Measurements from ENCODE around the gene COL2A1. TPM values are rescaled to one million over a fixed set of nuclear protein-coding genes. Genes with fewer than 3 reads are reported as not detected.
A peak's percentile ranks its signal among the peaks of the same experiment; 100 is the strongest.

The COL2A1 gene
- total RNA-seq, 3 donors from 2014 or later, result 0.08 TPM; not detected in 2

GRCh38 chr12:47949441-47950341, 54.6 kb downstream of the COL2A1 start:
- H3K4me1 Mint-ChIP-seq (ENCODE audit: low read depth), result no peaks in the 10 kb centered on the region

DNA sequence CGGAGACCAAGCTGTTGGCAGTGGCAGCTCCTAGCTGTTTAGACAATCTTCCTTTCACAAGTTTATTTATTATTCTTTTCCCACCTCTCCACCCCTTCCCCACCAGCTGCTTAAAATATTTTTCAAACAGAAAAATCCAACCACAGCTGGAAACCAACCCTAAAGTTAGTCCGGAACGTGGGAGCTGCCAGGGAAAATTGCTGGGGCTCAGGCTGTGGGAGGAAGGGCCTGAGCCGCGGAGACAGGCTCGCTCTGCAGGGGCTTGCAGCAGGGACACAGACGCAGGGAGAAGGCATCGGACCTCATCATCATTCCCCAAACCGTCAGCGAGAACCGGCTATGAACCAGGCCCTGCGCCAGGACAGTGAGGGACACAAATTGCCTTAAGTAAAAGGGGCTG, 56.9 kb downstream of the COL2A1 start:
- H3K27me3 Mint-ChIP-seq (ENCODE audit: low read depth), result peaks cover 21% of the 10 kb centered on the region
- ATAC-seq (no peak), DNase-seq (no peak)
- H3K4me3 Mint-ChIP-seq, result no peak overlapping the region
- H3K36me3 Mint-ChIP-seq (ENCODE audit: insufficient read depth), result no peaks in the 10 kb centered on the region
- H3K4me1 Mint-ChIP-seq (ENCODE audit: low read depth), result no peaks in the 10 kb centered on the region
- H3K9me3 Mint-ChIP-seq, result no peaks in the 10 kb centered on the region

More at GRCh38 chr12:47949441-47950341, 54.6 kb downstream of the COL2A1 start:
- Mint-ChIP-seq H3K9me3 (no peaks in the 10 kb centered on the region), H3K4me3 (no peak overlapping the region), H3K27me3 (ENCODE audit: low read depth) (peaks cover 12% of the 10 kb centered on the region), H3K36me3 (ENCODE audit: insufficient read depth) (no peaks in the 10 kb centered on the region)
- ATAC-seq (peak; percentile 56 to 67), DNase-seq (peak; percentile 19)

DNA sequence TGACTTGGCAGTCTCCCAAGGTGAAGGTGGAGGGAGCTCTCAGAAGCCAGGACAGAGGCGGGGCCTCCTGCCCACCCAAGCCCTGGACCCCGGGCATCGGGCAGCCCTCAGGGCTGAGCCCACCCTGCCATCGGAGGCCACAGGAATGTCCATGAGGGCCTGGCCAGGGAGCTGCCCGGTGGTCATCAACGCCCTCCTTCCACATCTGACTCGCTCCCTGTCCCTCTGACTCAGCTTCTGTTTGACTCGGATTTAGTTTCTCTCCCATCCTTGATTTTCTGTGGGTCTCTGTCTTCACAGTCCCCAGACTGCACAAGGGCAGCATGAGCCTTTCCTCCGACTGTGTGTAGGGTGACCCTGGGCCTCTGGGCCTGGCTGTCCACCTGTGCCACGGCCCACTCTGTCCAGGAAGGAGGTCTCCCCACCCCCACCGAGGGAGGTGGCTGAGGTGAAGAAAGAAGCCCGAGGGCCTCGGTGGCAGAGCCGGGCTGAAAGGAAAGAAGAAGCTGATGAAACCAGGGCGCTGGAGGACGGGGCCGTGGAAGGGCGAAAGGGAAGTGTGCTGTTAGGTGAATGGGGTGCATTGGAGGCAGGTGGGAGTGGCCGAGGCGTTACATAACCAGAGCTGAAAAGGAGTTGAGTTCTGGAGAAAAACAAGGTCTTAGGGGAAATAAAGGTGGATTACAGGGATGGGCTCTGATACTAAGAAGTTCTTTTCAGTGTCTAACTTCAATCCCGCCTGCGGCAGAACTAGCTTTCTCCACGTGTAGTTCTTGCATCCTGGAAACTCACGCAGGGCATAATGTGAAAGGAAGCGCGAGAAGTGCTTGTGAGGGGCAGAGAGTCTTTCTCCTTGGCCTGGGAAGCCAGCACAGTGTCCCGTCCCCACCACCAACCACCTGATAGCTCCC, 57.6 kb downstream of the COL2A1 start:
- H3K4me1 Mint-ChIP-seq (ENCODE audit: low read depth), result no peaks in the 10 kb centered on the region
- ATAC-seq (no peak), DNase-seq (no peak)
- H3K4me3 Mint-ChIP-seq, result no peak overlapping the region
- no peaks in the 10 kb centered on the region for H3K9me3 Mint-ChIP-seq
- peaks cover 26% of the 10 kb centered on the region for H3K27me3 Mint-ChIP-seq (ENCODE audit: low read depth)
- H3K36me3 Mint-ChIP-seq (ENCODE audit: insufficient read depth), result no peaks in the 10 kb centered on the region

DNA sequence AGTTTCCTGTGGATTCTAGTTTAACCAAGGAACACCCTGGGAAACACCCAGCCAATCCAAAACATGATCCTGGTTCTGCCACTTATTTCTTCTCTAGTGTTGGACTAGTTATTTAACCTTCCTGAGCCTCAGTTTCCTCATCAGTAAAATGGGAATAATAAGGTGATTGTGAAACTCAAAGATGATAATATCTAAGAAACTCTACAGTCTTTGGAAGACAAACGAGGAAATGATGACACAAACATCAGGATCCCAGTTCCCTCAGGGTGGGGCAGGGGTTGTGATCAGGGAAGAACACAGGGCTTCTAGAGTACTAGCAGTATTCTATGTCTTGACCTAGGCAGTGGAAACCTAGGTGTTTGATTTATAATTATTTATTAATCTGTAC, 58.9 kb downstream of the COL2A1 start:
- Mint-ChIP-seq H3K36me3 (ENCODE audit: insufficient read depth) (no peaks in the 10 kb centered on the region), H3K27me3 (ENCODE audit: low read depth) (peaks cover 32% of the 10 kb centered on the region), H3K4me3 (no peak overlapping the region), H3K4me1 (ENCODE audit: low read depth) (peaks cover 8% of the 10 kb centered on the region), H3K9me3 (no peaks in the 10 kb centered on the region)
- DNase-seq (no peak), ATAC-seq (no peak)

DNA sequence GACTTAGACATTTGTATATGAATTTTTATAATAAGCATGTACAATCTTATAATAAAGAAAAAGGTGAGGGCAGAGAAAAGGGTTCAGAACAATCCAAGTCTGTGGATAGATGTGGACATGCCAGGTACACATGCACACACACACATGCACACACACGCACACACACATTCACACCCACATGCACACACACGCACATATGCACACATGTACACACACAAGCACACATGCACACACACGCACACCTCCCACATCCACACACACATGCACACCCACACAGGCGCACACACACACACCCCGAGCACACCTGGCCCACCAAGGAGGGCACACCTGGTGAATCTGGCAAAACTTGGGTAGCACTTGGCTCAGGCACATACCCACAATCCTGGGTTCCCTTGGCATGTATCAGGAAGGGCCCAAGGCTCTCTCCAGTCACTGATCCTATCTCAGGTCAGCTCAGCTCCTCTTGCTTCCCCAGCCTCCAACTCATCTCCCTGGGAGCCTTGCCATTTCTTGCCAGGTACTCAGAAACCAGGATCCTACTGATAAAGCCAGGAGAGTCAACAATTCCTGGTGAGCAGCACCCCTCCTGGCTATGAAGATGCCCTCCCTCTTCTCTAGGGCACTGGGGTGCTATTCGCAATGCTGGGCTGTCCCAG, 59.5 kb downstream of the COL2A1 start:
- DNase-seq (no peak), ATAC-seq (no peak)
- H3K27me3 Mint-ChIP-seq (ENCODE audit: low read depth), result peaks cover 27% of the 10 kb centered on the region
- no peaks in the 10 kb centered on the region for H3K9me3 Mint-ChIP-seq
- H3K4me3 Mint-ChIP-seq, result no peak overlapping the region
- H3K4me1 Mint-ChIP-seq (ENCODE audit: low read depth), result peaks cover 8% of the 10 kb centered on the region
- H3K36me3 Mint-ChIP-seq (ENCODE audit: insufficient read depth), result no peaks in the 10 kb centered on the region

DNA sequence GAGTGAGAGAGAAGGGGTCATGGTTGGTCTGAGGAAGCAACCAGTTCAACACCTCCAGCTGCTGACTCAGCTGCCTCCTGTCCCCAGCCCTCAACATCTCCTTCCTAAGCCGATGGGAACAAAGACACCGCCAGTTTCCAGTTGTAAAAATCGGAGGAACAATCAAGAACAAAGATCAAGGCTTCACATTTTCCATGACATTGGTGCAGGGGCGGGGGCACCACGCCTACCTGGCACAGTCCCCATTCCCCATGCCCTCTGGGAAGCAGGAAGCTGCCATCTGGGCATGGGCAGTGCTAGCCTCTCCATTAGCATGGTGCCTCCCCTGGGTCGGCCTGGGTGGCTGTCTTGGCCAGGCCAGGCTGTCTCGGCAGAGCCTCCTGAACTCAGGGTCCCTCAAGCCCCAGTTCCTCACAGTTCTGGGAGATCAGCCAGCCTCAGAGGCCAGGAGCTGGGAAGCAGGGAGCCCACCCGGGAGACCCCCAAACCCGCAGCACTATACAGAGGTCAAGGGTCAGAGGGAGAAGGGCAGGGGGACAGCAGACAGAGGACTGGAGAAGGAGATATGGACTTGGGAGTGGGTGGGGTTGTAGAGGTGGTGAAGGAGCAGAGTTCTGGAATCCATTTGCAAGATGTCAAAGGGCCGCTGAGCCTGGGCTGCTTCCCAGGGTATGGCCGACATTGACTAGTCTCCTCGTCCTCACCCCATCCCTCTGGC, 60.5 kb downstream of the COL2A1 start:
- Mint-ChIP-seq H3K9me3 (no peaks in the 10 kb centered on the region), H3K36me3 (ENCODE audit: insufficient read depth) (no peaks in the 10 kb centered on the region), H3K27me3 (ENCODE audit: low read depth) (peaks cover 26% of the 10 kb centered on the region), H3K4me1 (ENCODE audit: low read depth) (peaks cover 8% of the 10 kb centered on the region), H3K4me3 (no peak overlapping the region)
- ATAC-seq (no peak), DNase-seq (no peak)

DNA sequence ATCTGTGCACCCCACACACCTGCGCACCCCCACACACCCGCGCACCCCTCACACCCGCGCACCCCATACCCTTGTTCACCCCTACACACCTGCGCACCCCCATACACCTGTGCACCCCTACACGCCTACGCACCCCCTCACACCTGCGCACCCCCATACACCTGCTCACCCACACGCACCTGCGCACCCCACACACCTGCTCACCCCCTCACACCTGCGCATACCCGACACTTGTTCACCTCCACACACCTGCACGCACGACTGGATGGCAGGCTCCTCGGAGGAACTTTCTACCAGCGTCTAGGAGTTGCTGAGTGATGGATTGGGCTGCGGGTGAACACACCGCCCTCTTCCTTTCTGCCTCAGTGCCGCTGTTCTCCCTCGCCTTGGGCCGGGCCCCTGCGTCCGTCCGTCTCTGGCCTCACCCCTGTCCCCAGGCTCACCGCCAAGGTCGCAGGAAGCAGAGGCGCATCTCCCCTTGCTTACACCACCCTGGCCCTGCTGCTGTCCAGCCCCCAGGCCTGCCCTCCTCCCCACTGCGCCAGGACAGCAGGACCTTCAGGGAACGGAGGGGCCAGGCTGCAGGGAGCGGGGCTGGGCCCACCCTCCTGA, 61.6 kb downstream of the COL2A1 start:
- peaks cover 26% of the 10 kb centered on the region for H3K27me3 Mint-ChIP-seq (ENCODE audit: low read depth)
- H3K4me1 Mint-ChIP-seq (ENCODE audit: low read depth), result peaks cover 8% of the 10 kb centered on the region
- no peaks in the 10 kb centered on the region for H3K36me3 Mint-ChIP-seq (ENCODE audit: insufficient read depth)
- ATAC-seq (peak in 1 of 2 donors; percentile 8), DNase-seq (no peak)
- H3K9me3 Mint-ChIP-seq, result no peaks in the 10 kb centered on the region
- no peak overlapping the region for H3K4me3 Mint-ChIP-seq

DNA sequence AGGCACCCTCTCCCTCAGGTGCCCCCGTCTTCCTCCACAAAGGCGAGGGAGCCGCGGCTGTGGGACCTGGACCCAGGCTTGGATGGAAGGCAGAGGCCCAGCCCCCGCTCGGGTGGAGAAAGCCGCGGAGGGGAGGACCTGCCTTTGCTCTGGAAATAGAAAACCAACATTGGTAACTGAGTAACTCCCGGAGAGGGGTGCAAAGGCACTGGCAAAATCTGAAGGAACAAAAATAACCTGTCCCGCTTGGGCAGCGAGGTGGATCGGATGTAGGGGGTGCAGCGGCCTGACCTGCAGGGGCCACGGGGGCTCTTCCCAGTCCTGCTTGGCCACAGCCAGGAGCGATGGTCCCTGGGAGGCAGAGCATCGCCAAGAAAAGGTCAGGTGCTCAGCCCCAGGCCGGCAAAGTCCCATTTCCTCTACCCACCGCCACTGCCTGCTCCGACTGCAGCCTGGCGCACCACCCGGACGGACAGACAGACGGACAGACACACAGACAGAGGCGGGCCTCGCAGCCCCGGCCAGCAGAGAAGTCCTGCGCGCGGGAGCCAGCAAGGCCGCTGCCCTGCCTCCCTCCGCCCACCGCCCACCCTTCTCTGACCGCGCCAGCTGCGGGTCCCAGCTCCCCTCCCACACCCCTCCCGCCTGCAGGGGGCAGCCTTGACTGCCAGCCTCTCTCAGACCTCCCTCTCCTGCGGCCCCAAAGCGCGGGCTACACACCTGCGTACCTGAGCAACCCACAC, 62.2 kb downstream of the COL2A1 start:
- Mint-ChIP-seq H3K9me3 (no peaks in the 10 kb centered on the region), H3K4me3 (no peak overlapping the region), H3K27me3 (ENCODE audit: low read depth) (peaks cover 26% of the 10 kb centered on the region), H3K4me1 (ENCODE audit: low read depth) (peaks cover 8% of the 10 kb centered on the region), H3K36me3 (ENCODE audit: insufficient read depth) (no peaks in the 10 kb centered on the region)
- DNase-seq, result peak; percentile 34
- peak; percentile 48 to 65 for ATAC-seq

DNA sequence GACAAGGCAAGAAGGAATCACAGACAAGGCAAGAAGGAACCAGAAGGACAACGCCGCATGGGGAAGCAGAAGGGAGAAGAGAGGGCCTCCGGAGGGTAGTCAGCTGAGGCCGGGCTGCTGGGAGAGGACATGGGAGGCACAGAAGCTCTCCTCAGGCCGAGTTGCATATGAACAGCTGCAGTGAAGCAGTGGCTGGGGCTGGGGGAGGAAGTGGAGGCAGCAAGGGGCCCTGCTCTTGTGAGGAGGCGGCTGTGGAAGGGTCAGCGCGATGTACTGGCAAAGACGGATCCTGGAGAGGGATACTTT, 62.8 kb downstream of the COL2A1 start:
- H3K4me1 Mint-ChIP-seq (ENCODE audit: low read depth), result peaks cover 8% of the 10 kb centered on the region
- ATAC-seq (no peak), DNase-seq (no peak)
- no peaks in the 10 kb centered on the region for H3K9me3 Mint-ChIP-seq
- peaks cover 22% of the 10 kb centered on the region for H3K27me3 Mint-ChIP-seq (ENCODE audit: low read depth)
- no peak overlapping the region for H3K4me3 Mint-ChIP-seq
- H3K36me3 Mint-ChIP-seq (ENCODE audit: insufficient read depth), result no peaks in the 10 kb centered on the region

DNA sequence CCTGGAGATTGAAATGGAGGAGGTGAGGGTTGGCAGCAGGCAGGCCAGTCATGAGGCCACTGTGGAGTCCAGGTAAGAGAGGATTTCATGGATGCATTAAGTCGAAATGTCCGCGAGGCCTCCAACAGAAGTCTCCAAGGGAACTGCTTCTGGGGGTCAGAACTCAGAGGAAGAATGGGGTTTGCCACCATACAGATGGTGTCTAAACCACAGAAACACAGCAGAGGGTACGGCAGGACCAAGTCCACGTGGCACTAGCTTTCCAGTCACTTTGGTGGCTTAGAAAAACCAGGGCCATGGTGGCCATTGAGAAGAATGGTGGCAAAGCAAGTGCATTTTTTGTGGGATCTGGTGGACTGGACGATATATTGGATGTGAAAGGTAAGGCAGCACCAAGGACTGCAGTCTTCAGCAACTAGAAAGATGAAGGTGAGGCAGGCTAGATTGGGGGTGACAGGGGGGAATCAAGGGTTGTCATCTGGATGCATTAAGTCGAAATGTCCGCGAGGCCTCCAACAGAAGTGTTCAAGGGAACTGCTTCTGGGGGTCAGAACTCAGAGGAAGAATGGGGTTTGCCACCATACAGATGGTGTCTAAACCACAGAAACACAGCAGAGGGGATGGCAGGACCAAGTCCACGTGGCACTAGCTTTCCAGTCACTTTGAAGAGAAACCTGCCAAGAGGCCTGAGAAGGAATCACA, 63.4 kb downstream of the COL2A1 start:
- DNase-seq, result no peak
- H3K36me3 Mint-ChIP-seq (ENCODE audit: insufficient read depth), result no peaks in the 10 kb centered on the region
- peak in 1 of 2 donors; percentile 15 for ATAC-seq
- H3K4me1 Mint-ChIP-seq (ENCODE audit: low read depth), result peaks cover 8% of the 10 kb centered on the region
- H3K27me3 Mint-ChIP-seq (ENCODE audit: low read depth), result peaks cover 22% of the 10 kb centered on the region
- H3K4me3 Mint-ChIP-seq, result no peak overlapping the region
- H3K9me3 Mint-ChIP-seq, result no peaks in the 10 kb centered on the region

DNA sequence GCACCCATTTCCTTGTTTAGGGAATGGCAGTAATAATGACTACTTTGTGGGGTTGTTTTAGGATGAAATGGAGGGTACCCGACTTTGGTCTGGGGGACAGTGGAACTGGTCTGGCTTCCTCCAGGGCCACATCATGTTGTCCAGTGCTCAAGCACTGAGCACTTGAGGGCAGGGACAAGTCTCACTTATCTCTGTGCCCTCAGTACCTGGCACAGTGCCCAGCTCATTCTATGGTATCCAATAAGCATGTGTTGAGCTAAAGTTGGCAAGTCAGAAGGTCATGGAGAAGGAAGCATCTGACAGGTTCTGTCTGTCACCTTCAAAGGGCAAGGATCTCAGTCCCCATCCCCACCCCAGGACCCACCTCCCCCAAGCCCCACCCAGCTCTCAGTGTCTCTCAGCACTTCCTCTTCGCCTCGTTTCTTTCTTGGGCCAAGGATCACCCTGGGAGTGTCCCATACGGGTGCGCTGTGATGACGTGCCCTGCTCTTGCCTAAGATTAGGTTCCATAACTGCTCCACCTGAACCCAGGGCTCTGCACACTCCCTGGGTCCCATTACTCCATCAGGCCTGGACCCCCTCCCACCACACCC, 65.2 kb downstream of the COL2A1 start:
- H3K27me3 Mint-ChIP-seq (ENCODE audit: low read depth), result peaks cover 22% of the 10 kb centered on the region
- ATAC-seq (no peak), DNase-seq (no peak)
- no peak overlapping the region for H3K4me3 Mint-ChIP-seq
- H3K36me3 Mint-ChIP-seq (ENCODE audit: insufficient read depth), result no peaks in the 10 kb centered on the region
- H3K4me1 Mint-ChIP-seq (ENCODE audit: low read depth), result peaks cover 8% of the 10 kb centered on the region
- no peaks in the 10 kb centered on the region for H3K9me3 Mint-ChIP-seq

DNA sequence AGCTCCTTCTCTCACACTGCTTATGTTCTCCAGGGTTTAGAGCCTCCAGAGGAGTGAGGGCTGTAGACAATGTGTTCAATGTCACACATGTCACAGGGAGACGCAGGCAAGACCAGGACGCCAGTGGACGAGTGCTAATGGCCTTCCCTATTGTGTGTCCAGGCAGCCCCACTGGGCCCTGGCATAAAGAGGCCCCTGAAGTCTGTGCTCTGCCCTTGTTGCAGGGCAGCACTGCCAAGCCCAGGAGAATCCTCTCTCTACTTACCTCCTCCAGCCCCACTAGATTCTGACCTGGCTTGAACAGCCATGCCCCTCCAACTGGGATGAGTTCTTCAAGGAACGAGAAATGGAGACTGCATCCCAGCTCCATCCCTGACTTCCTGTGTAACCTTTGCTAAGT, 65.7 kb downstream of the COL2A1 start:
- Mint-ChIP-seq H3K9me3 (no peaks in the 10 kb centered on the region), H3K27me3 (ENCODE audit: low read depth) (peaks cover 19% of the 10 kb centered on the region), H3K36me3 (ENCODE audit: insufficient read depth) (no peaks in the 10 kb centered on the region), H3K4me1 (ENCODE audit: low read depth) (peaks cover 8% of the 10 kb centered on the region), H3K4me3 (no peak overlapping the region)
- ATAC-seq (no peak), DNase-seq (no peak)
